Coronary artery (tissue), 2 donors: Measurements from ENCODE around the gene CDH23.

Source experiments
- DNase-seq: peaks from one replicate; pipeline ENCODE4 v3.0.0-alpha.2; 2017; ENCODE audit warnings: low spot score
- H3K27ac ChIP-seq, 2 donors: fragments of 200-600 bp; sonication (generic); one replicate each; pipeline ENCODE4 v1.5.1; 2016 to 2019
- H3K4me3 ChIP-seq: fragments of 200-600 bp; sonication (generic); 2 replicates; pipeline ENCODE4 v1.5.1; 2016; ENCODE audit warnings: mild to moderate bottlenecking, moderate library complexity
- CTCF ChIP-seq: fragments of 200-600 bp; sonication (generic); IDR thresholded peaks from one replicate; pipeline ENCODE4 v1.5.1; 2019; ENCODE audit warnings: antibody characterized with exemption

Gene CDH23

DNA sequence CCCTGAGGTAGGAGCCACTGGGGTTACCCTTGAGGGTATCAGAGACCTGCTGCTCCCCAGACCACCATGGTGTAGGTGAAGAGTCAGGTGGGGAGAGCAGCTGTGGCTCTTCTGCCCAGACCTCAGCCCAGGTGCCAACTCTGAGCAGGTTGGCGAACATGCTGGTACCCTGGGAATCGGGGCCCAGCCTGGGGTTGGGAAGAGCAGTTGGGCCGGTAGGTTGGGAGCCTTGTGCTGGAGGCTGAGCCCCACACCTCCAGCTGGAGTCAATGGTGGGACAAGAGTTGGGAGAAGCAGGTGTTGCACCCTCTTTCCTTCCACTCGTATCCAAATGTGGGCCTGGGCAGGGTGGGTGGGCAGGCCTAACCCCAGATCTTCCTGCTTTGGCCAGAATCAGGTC lies 114.5 kb downstream of the CDH23 start:
- Histone ChIP-seq H3K27ac (no peak overlapping the region), H3K4me3 (no peak overlapping the region)
- DNase-seq = no peak
- TF ChIP-seq CTCF = no peak

DNA sequence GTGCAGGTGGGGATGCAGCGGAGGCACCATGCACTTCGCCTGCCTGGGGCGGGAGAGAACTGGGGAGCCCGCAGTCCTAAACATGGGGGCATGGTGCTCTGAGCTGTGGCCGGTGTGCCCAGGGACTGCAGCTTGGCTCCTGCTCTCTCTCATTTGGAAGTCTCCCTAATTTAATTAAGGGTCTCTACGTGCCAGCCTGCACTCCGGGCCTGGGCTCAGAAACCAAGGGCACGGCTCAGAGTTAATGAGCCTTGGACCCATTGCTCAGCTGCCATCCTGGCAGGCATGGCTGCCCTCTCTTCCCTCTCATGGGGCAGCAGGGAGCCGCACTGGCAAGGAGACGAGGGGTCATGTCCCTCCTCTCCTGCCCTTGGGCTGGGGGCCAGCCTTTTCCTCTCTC lies 115.6 kb downstream of the CDH23 start:
- TF ChIP-seq CTCF = no peak
- DNase-seq = no peak
- Histone ChIP-seq H3K4me3 (no peak overlapping the region), H3K27ac (no peak overlapping the region)

- no peak overlapping the region for H3K27ac ChIP-seq
- TF ChIP-seq CTCF = no peak
- H3K4me3 ChIP-seq = no peak overlapping the region
- DNase-seq = no peak
These were observed 116.2 kb downstream of the CDH23 start for GRCh38 chr10:71512761-71513539.

DNA sequence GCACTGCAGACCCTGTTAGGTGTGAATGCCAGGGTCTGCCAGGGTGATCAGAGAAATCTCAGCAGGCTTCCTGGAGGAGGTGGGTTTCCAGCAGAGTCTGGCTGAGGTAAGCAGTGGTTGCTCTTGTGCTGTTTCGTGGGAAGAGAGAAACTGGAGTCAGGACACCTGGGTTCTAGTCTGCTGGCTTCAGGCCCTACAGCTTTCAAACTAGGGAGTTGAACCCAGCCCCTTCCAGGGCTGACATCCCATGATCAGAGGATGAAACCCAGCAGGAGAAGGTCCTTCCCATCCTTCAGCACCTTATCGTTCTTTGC lies 116.8 kb downstream of the CDH23 start:
- no peak overlapping the region for H3K27ac ChIP-seq
- no peak for TF ChIP-seq CTCF
- DNase-seq = no peak

DNA sequence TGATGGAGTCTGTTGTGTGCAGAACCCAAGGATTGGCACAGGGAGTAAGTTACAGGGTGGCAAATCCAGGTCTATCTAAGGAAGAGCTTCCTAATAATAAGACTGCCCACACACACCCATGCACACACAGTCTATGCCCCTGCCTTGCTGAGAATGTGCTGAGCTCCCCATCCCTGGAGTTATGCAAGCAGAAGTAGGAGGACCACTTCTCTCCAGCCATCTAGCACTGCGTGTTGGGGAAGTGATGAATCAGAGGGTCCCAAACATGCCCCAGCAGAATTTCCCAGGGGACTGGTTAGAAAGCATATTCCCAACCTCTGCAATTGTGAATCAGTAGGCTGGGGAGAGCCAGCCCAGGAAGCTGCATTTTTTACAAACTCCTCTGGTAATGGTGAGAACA lies 117.2 kb downstream of the CDH23 start:
- TF ChIP-seq CTCF = no peak
- DNase-seq = no peak
- no peak overlapping the region for H3K4me3 ChIP-seq

More for the DNA sequence above, 116.8 kb downstream of the CDH23 start:
- H3K4me3 ChIP-seq = no peak overlapping the region

DNA sequence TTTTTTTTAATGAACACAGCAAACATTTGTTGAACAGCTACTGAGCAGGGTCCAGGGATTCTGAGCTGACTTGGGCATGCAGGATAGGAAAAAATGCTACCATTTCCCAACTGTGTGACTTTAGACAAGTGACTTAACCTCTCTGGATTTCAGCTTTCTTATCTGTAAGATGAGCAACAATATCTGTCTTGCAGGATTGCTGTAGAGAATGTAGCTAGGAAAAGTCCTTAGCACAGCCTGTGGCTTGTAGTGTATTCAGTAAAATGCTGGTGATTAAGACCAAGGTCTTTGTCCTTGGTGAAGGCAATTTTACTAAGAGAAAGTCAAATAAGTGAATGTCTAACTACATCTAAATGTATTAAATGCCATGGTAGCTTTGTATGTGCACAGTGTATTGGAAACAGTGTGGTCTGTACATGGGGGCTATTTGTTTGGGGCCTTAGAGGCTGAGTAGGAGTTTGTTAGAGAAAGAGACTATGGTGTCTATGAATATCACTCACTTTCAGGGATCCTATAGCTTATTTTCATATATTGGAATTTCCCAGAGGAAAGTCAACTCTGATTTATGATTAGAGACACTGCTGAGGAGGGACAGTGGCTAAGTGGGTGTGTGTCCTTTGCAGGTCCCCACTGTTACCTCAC lies 118.9 kb downstream of the CDH23 start:
- no peak for DNase-seq
- Histone ChIP-seq H3K27ac (no peak overlapping the region), H3K4me3 (no peak overlapping the region)
- TF ChIP-seq CTCF = no peak

More for the DNA sequence above, 117.2 kb downstream of the CDH23 start:
- no peak overlapping the region for H3K27ac ChIP-seq

- DNase-seq = no peak
- Histone ChIP-seq H3K27ac (no peak overlapping the region), H3K4me3 (no peak overlapping the region)
- no peak for TF ChIP-seq CTCF
These were observed 120.2 kb downstream of the CDH23 start for GRCh38 chr10:71516890-71517289.
